Fibroblast of lung (primary cell): ENCODE measurements around the gene PWWP2B.

Experiments used
- EZH2 ChIP-seq: IDR thresholded peaks from 2 replicates; pipeline ENCODE4 v1.5.1; 2012; ENCODE audit warnings: low read length, control low read depth, mild to moderate bottlenecking; ENCODE audit errors: missing control alignments
- TF ChIP-seq, protein P1 (sequence below), 2 donors: IDR thresholded peaks in 1 of 2; conservative IDR thresholded peaks in 1 of 2; 1 replicate in 1 of 2; 2 replicates in 1 of 2; pipeline ENCODE4 v1.5.1; 2011 to 2012; ENCODE audit warnings: low read length in 2 of 2, control low read depth in 1 of 2, inconsistent platforms in 1 of 2, low read depth in 1 of 2, mild to moderate bottlenecking in 1 of 2

DNA sequence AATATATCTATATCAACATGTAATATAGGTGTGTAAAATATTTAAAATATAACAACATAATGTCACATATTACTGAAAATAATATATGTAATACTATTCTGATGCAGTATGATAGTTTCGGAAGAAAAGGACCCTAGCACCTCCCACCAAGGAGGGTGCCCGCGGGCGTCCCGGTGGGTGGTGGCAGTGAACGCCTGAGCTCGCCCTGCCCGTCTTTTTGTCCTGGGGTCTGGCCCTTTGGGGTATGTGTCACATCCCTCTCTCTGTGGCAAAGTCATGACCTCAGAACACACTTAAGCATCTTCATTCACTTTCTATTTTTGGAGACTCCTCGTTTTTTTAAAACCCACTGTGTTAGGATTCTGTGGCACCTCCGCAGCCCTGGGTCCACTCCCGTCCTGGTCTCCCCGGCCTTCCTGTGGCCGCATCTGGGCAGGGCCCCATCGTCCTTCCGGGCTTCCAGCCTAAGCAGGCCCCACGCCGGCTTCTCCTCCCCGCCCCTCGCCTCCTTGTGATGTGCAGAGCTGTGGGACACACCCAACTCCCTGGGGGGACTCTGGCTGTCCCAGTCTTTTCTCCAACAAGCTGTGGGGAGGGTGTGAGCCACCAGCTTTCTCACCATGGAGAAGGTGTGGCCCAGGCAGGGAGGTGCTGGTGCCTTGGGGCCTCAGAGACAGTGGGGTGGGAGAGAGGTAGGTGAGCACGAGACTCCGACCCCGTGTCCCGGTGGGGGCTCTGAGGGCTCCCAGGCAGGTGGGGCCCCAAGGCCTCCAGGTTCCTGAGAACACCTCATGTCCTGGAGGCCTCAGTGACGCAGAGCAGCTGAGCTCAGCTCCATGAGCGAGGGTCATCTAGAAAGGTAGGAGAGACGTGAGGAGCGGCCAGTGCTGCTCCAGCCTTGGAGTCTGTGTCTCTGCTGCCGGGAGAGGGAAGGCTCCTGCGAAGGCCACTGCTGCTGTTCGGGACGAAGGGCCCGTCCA is 16.5 kb downstream of the PWWP2B start:
- TF ChIP-seq, protein P1, sequence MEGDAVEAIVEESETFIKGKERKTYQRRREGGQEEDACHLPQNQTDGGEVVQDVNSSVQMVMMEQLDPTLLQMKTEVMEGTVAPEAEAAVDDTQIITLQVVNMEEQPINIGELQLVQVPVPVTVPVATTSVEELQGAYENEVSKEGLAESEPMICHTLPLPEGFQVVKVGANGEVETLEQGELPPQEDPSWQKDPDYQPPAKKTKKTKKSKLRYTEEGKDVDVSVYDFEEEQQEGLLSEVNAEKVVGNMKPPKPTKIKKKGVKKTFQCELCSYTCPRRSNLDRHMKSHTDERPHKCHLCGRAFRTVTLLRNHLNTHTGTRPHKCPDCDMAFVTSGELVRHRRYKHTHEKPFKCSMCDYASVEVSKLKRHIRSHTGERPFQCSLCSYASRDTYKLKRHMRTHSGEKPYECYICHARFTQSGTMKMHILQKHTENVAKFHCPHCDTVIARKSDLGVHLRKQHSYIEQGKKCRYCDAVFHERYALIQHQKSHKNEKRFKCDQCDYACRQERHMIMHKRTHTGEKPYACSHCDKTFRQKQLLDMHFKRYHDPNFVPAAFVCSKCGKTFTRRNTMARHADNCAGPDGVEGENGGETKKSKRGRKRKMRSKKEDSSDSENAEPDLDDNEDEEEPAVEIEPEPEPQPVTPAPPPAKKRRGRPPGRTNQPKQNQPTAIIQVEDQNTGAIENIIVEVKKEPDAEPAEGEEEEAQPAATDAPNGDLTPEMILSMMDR (conservative IDR thresholded peaks at IDR 0.05 in 1 of 2, IDR thresholded peaks at IDR 0.05 in 1 of 2; ENCODE audit: low read depth in 1 of 2, low read length in 2 of 2), result no peak
- TF ChIP-seq EZH2, result no peak
